GM21737 (cell line): ENCODE measurements around the gene LIPE.
A peak's percentile ranks its signal among the peaks of the same experiment; 100 is the strongest.

Experiments used
- ATAC-seq: cut with Tn5 transposase; IDR thresholded peaks from one replicate; pipeline ENCODE4 v1.9.1; 2021; ENCODE audit warnings: mild to moderate bottlenecking, moderate library complexity; ENCODE audit not compliant: unreplicated experiment

LIPE gene

DNA sequence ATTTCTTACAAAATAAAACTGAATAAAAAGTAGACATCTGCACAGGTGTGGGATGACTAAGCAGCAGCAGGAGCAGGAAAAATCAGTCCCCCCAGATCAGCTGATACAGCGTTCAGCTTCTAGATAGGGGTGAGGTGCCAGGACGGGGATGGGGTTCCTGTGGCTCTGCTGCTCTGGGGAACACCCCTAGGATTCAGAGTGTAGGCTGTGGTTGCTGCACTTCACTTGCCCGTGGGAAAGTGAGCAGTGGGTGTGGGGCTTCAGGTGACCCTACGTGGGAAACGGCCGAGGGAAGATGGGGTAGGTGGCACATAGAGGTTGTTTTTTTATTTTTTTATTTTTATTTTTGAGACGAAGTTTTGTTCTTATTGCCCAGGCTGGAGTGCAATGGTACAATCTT is 18.8 kb upstream of the LIPE start:
- no peak for ATAC-seq

DNA sequence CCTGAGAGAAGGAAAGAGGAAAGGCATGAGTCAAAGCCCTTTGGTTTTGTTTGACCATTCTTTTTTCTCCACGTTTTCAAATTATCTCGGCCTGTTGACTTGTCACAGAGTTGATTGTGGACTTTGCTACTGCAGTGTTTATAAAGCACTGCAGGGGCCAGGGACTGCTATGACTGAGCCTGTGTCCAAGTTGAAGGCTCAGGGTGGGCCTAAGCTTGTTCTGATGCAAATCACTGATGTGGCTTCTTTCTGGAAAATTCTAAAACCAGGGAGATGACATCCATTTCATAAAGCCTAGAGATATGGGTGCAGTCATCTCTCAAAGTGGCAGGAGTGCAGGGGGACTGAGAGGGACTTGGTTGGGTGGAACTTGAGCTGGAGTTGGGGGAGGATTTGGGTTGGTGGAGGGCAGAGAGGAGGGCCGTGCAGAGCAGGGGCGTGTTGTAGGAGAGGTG is 16.8 kb upstream of the LIPE start:
- no peak for ATAC-seq

DNA sequence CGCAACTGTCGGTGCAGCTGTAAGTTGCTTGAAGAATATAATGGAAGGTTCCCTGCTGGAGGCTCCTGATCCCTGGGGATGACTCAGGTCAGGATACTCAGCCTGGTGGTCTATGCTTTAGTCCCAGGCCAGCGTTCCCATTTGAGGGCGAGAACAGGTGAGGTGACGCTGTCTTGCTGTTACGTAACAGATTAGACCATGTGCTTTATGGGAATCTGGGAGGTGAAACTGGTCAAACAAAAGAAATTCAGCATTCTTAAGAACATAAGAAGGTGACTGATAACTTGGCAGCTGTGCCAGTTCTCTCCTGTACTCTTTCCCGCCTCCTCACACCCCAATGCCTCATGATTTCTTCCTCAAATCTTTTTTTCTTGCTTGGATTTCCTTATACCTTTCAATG is 15.6 kb upstream of the LIPE start, which contains the start of gene CXCL17:
TSS of gene CXCL17 (minus strand) at position 114 of the 400 bp plus-strand sequence. CDS start 114 bp downstream, outside the sequence.
- ATAC-seq: no peak

DNA sequence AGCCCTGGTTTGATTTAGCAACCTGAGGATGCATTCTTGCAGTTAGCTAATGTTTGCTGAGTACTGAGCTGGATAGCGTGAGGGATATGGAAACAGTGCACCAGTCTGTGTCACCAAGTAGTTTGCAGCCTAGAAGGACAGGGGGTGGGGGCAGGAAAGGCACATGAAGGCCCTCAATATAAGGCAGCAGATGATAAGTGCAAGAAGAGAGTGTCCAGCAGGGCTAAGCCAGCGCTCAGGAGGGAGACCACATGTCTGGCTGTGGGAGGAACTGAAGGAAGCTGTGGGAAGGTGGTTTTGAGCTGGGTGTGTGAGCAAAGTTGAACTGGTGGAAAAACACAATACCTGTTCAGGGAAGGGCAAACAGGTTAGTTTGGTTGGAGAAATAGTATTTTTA is 13.9 kb upstream of the LIPE start:
- ATAC-seq: no peak

DNA sequence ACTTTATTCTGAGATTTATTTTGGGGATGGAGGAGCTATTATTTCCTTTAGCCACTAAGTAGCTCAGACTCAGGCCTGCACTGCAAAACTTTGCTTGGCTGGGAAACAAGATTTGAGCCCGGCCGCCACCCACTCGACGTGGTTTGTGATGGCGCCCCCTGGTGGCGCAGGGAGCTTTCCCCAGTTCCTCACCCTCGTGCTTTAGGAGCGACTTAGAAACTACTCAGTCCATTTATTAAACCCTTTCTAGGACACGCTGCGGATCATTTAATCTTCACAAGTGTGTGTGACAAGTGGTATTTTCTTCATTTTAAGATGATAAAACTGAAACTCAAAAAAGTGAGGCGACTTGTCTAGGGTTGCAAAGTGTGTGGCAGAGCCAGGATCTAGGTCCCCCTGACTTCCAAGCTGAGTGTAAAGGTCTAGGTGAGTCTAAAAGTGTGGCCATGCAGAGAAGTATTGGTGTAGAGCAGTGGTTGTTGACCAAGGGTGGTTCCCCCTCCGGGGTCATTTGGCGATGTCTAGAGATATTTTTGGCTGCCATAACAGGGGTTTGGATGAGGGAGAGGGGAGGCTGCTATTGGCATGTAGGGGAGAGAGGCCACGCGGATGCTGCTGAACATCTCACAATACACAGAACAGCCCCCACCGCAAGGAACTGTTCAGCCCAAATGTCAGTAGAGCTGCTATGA is 13.3 kb upstream of the LIPE start:
- ATAC-seq: no peak

DNA sequence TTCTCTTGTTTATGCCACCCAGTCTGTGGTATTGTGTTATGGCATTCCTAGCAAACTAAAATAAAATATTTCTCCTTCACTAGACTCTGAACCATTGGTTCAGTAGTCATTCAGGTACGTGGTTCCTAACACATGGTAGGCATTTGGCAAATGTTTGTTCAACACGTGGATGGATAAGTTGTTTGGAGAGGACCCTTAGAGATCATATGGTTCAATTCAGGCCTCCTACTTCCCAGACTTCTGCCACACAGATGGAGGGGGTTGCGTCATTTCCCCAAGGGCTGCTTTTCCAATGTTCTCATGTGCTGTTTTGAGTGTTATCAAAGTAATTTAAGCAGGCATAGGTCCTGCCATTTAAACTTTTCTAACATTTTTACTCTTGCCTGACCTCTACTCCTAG is 8.8 kb upstream of the LIPE start:
- ATAC-seq: no peak

DNA sequence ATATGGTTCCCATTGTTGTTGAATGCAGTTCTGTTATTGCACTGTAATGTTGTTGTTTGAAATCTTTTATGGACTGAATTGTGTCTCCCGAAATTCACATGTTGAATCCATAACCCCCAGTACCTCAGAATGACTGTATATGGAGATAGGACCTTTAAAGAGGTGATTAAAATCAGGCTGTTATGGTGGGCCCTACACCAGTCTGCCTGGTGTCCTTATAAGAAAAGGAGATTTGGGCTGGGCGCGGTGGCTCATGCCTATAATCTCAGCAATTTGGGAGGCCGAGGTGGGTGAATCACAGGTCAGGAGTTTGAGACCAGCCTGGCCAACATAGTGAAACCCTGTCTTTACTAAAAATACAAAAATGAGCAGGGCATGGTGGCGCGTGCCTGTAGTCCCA is 8.1 kb upstream of the LIPE start:
- ATAC-seq: no peak

DNA sequence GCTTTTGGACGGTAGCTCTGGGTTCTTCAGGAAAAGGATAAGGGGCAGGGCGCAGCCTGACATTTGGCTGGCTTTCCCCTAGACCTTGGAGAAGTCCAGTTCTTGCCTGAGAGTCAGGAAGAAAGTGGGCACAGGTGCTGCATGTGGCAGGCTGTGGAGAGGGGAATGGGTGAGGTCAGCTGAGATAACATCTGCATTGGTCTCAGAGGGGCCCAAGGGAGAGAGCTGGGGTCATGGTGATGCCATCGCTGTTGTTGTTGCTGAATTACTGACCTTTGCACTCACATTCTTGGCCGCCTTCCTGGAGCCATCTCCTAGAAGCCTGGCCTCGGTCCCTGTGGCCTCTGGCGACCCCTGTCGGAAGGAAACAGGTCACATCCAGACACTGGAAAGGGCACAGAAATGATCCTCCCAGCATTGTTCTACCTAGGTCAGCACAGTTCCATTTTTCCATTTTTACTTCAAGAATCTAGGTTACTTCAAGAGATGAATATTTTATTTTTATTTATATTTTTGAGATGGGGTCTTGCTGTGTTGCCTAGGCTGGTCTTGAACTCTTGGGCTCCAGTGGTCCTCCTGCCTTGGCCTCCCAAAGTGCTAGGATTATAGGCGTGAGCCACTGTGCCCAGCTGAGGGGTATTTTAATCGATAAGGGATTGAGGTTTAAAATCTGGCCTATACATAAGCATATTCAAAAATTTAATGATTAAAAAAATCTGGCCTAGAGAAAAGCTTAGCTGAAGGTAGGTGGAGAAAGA is 6.5 kb upstream of the LIPE start:
- no peak for ATAC-seq

DNA sequence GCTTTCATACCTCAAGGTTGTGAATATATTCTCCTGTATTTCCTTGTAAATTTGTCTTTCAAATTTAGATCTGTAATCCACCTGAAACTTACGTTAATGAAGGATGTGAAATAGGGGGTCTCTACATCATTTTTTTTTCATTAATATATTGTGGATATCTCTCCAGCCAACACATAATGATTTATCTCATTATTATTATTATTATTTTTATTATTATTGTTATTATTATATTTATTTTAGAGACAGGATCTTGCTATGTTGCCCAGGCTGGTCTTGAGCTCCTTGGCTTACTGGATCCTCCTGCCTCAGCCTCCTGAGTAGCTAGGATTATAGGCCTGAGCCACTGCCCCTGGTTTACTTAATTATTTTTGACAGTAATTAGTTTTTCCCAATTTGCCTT is 4.3 kb upstream of the LIPE start:
- no peak for ATAC-seq

DNA sequence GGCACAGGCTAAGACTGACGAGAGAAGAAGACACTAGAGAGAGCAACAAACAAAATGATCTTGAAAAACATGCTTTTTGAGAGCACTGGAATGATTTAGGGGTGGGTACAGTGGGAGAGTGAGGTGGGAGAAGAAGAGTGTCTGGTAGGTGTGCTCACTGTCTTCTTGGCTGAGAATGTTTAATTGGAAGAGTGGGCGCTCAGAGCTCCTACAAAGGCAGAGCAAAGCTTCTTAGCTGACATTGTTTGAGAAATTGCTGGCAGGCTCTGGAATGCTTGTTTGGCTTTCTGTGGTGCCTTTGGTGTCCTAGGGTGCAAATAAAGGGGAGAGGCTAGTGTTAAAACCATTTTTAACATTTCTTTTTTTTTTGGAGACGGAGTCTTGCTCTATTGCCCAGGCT is 1.5 kb upstream of the LIPE start:
- ATAC-seq: no peak

DNA sequence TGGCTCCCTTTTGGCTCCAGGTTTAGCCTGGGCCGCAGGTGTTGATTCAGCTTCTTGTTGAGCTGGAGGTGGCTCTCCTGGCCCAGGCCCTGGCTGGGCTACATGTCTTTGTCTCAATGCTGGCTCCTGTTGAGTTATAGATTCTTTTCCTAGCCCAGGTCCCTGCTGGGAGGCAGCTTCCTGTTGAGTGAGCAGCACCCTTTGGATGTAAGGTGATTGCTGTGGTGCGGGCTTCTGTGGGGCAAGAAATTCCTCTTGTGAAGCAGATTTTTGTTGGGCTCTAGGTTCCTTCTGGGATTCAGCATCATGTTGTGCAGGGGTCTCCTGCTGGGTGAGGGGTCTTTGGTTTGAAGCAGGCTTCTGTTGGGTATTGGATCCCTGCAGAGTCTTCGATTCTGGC is 545 bp downstream of the LIPE start:
- ATAC-seq: no peak

DNA sequence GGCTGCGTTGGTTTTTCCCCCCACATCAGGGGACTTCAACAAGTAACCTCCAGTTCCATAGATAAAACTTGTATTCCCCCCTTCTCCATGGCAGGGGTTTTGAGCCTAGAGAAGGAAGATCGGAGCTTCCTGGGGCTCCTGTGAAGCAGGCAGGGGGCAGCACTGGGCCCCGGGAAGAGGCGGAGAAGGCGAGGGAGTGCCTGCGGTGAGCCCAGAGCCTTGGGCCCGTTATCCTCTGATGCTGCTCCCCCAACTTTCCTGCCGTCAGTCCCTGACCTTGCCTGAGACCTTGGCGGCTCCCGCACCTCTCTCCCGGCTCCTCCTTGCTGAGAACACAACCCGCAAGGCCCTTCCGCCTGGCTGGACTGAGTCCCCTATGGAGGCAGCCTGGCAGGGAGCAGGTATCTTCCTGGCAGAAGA is 2.5 kb downstream of the LIPE start:
- no peak for ATAC-seq

DNA sequence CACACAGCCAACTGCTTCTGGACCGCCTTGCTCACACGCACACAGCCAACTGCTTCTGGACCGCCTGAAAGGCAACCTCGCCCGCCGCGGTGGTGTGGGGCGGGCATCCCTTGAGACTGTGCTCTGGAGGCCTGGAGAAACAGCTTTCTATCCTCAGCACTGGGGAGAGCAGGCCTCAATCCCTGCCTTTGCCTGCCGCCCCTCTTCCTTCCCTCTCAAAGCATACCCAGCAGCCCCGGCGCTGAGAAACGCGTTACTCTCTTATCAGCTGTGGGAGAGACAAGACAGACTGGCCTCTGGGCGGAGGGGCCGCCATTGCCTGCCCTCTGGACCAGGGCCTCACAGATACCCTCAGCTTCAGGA is 2.9 kb downstream of the LIPE start:
- no peak for ATAC-seq

DNA sequence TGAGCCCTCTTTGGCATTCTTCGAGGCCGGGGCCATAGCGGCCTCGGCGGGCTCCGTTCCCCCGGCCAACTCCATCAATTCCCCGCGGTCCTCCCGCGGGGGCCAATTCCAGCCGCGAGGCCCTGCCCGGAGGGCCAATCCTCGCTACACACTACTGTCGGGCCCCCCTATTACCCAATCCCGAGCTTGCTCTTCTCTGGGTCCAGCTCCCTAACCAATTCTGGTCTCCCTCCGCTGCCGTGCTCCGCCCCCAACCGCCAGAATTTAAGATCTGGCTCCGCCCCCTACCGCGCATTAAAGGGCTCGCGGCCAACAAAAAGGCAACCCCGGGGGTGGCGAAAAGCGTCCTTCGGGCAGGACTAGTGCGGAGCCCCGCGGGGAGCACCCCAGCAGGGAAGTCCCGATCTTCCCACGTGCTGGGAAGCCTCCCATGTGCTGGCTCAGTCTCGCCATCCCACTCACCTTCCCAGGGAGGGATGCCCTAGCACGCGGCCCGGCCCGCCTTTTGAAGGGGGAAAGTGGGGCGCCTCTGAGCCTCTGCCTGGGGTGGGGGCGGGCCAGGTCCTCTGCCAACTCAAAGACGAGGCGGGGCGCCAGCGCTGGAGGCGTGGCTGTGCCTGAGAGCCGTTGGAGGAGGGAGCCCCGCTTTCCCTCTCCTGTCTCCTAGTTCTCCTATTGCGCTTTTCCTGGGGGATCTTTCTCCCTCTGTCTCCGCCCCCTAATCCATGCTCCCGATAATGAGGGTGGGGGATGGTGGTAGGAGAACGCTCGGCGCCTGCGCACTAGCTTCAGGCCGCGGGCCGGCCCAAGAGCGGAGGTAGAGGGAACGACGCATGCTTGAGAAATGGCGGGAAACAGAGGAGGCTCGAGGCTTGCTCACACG is 3.5 kb downstream of the LIPE start:
- peak; percentile 78 for ATAC-seq

DNA sequence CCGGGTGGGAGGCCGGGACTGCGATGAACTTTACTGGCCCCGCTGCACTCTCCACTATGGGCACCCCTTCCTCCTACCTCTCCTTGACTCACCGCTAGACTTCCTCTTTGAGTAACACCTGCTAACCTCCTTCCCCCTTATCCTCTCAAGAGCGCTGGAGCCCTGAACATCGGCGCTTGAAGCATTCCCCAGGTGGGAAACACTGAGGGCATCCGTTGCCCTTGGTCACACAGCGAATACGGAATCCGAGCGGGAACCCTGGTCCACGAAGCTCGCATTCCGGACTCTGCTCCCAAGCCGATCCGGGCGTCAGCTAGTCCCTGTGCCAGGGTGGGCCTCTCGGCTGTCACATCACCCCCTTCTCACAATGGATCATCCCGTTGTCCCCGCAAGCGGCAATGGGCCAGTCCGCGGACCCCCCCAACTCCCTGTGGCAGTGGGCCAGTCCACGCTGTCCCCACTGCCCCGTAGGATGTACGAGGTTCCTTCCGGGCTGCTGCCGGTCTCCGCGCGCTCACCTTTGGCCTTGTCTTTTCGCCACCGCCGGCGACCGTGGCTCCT is 4.2 kb downstream of the LIPE start:
- ATAC-seq: peak; percentile 30

DNA sequence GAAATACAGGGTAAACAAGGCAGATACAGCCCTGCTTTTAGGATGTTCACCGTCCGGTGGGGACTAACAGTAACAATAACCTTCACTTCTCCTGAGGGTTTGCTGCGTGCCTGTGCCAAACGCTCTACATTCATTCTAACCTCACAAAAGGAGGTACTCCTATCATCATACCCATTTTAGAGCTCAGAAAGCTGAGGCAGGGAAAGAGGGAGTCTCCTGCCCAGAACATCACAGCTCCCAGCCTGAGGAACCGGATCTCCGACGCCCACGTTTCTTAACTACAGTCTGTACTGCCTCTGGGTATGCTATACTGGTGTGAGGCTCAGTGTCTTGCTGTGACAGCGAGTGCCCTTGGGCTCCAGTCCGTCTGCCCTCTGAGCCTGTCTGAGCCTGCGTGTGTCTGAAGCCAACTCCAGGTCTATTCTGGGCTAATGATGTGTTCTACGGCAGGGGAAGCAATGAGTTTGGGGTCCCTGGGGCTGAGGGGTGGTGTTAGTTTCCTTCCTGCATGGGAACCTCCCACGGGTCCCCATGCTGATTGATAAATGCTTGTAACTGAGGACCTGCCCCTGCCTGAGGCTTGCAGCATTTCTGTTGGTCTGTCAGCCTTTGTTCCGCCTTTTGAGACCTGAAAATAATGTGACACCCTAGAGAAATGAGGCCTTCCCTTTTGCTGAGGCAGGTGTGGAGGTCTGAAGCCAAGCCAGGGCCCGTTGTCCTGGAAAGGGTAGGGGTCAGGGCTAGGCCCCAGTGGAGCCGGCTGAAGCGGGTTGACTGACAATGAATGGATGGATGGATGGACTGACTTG is 4.9 kb downstream of the LIPE start:
- peak; percentile 8 for ATAC-seq

DNA sequence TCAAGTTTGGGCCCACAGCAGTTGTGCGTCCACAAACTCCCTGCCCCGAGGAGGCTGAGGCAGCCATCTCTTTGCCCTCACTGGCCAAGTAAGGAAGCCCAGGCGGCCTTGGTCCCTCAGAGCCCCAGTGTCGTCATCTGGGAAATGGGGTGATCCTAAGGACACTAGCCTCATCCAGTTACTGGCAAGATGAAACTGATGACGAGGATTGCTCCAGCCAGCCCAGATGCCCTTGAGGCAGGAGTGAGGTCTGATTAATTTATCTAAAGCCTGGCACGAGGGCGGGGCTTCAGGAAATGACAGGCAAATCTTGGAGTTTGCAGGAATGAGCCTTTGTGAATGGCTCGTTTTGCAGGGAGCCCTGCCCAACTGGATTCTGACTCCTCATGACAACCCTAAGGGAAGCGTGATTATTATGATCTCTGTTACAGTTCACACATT is 5.6 kb downstream of the LIPE start:
- ATAC-seq: no peak

DNA sequence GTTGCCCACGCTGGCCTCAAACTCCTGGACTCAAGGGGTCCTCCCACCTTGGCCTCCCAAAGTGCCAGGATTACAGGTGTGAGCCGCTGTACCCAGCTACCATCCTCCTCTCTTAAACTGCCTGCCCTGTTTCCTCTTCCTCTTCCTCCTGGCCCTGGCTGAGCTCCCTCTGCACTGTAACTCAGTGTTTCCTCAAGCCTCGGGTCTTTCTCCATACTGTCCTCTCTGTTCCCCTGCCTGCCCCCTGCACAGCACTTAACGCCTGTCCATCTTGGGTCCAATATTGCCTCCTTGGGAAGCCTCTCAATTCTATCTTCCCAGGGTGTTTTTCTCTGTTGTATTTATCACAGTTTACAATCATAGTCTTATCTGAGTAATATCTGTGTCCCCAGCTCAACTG is 6.1 kb downstream of the LIPE start:
- ATAC-seq: no peak

DNA sequence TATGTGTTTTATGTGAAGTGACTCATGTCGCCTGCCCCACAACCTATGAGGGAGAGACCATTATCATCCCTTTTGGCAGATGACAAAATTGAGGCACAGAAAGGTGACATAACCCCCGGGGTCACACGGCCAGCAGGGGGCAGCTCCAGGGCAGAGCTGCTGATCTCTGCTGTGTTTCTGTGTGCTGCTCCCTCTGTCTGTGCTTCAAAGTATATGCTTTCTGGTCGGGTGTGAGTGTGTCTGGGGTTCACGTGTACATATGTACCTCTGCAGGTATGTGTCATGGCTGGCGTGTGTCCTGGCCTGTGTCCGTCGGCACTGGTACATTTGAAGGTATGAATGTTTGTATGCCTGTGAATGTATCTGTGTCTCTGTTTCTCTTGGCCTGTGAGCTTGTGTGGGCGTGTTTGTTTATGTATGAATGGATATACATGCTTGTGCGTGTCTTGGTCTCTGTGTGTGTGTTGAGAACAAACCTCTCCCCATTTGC is 7.1 kb downstream of the LIPE start:
- ATAC-seq: peak; percentile 41

DNA sequence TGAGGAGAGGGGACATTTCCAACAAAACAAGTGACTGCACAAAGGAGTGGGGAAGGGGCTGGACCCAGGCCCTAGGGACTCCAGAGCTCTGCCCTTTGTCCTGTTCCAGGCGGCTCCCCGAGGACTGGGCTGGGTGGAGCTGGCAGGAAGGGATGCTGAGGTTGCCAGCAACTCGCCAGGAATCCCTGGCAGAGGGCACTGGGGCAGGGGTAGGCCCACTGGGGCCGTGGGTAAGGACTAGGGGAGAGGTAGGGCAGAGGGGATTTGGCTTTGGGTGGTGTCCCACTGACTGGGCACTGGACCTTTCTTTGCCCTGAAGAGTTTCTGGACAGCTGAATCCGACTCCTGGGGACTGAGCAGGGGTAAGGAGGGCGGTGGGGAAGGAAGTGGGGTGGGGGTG is 7.9 kb downstream of the LIPE start:
- ATAC-seq: no peak
